ENCODE results near the gene BRME1. TPM values are rescaled to one million over a fixed set of nuclear protein-coding genes. Genes with fewer than 3 reads are reported as not detected.

Gene BRME1
- total RNA-seq, 1 experiment from 2014 or later: 13.9 TPM

DNA sequence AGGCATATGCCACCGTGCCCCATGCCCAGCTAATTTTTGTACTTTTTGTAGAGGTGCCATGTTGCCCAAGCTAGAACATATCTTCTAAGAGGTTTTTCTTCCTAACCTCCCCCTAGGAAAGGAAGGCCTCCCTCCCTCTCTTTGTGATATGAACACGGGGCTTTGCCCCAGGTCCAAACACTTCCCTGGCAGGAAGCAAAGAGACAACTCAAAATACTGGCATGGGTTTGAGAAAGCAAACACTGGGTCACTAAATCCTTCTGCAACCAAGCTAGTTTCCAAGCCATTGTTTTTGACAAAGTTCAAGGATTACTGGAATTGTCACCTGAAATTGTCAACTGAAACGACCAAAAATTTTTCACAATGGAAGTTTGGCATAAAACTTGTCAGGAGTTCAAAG lies 8.9 kb upstream of the BRME1 start:
- intact Hi-C loops (cut with micrococcal nuclease; ENCODE audit: unreplicated experiment): no loop called here
- Histone ChIP-seq H3K4me2 (no peak overlapping the region), H3K79me2 (ENCODE audit: low read depth) (no peaks in the 10 kb centered on the region), H3K36me3 (ENCODE audit: low read depth) (peaks cover 46% of the 10 kb centered on the region), H3K4me1 (replicated peaks; ENCODE audit: insufficient read depth) (no peaks in the 10 kb centered on the region), H3K27me3 (ENCODE audit: insufficient read depth, low read depth) (no peaks in the 10 kb centered on the region), H4K20me1 (ENCODE audit: insufficient read depth) (no peaks in the 10 kb centered on the region), H3F3A (ENCODE audit: insufficient read depth, low read depth) (peaks cover 25% of the 10 kb centered on the region), H3K9me3 (ENCODE audit: insufficient read depth, low read depth) (no peaks in the 10 kb centered on the region), H2AFZ (no peak overlapping the region), H3K27ac (no peak overlapping the region), H3K9me2 (ENCODE audit: insufficient read depth) (no peaks in the 10 kb centered on the region), H3K4me3 (no peak overlapping the region)
- CTCF ChIA-PET: no interaction called here
- no peak for DNase-seq
- POLR2A ChIA-PET (ENCODE audit: unreplicated experiment): no interaction called here
- BruUV-seq (replicated peaks): no TSS peak
- no peak for TF ChIP-seq EZH2 (IDR thresholded peaks at IDR 0.05; ENCODE audit: low read depth)
- TF ChIP-seq, protein P1, sequence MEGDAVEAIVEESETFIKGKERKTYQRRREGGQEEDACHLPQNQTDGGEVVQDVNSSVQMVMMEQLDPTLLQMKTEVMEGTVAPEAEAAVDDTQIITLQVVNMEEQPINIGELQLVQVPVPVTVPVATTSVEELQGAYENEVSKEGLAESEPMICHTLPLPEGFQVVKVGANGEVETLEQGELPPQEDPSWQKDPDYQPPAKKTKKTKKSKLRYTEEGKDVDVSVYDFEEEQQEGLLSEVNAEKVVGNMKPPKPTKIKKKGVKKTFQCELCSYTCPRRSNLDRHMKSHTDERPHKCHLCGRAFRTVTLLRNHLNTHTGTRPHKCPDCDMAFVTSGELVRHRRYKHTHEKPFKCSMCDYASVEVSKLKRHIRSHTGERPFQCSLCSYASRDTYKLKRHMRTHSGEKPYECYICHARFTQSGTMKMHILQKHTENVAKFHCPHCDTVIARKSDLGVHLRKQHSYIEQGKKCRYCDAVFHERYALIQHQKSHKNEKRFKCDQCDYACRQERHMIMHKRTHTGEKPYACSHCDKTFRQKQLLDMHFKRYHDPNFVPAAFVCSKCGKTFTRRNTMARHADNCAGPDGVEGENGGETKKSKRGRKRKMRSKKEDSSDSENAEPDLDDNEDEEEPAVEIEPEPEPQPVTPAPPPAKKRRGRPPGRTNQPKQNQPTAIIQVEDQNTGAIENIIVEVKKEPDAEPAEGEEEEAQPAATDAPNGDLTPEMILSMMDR (conservative IDR thresholded peaks at IDR 0.05): no peak

DNA sequence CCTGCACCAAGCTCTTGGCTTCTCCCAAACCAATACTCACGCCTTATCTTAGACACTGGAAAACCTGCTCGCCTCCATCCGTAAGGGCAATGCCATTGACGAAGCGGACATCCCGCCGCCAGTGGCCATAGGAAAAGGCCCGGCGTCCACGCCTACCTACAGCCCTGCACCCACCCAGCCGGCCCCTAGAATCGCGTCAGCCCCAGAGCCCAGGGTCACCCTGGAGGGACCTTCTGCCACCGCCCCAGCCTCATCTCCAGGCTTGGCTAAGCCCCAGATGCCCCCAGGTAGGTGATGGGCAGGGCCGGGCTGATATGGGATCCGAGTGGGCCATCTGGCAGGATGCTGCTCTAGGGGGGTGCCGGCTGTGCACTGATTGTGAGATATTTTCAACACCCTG lies 7.4 kb upstream of the BRME1 start:
- H3K4me2 ChIP-seq: no peak overlapping the region
- intact Hi-C loops (cut with micrococcal nuclease; ENCODE audit: unreplicated experiment): no loop called here
- no peaks in the 10 kb centered on the region for H3K27me3 ChIP-seq (ENCODE audit: insufficient read depth, low read depth)
- POLR2A ChIA-PET (ENCODE audit: unreplicated experiment): no interaction called here
- H3K9me3 ChIP-seq (ENCODE audit: insufficient read depth, low read depth): no peaks in the 10 kb centered on the region
- H3K79me2 ChIP-seq (ENCODE audit: low read depth): 0 out of 2 replicates have a peak, but pooled peaks cover 3% of the 10 kb centered on the region
- H3K4me1 ChIP-seq (replicated peaks; ENCODE audit: insufficient read depth): no peaks in the 10 kb centered on the region
- peaks cover 25% of the 10 kb centered on the region for H3F3A ChIP-seq (ENCODE audit: insufficient read depth, low read depth)
- CTCF ChIA-PET: no interaction called here
- H3K27ac ChIP-seq: no peak overlapping the region
- no peak overlapping the region for H3K4me3 ChIP-seq
- no peaks in the 10 kb centered on the region for H3K9me2 ChIP-seq (ENCODE audit: insufficient read depth)
- peaks cover 49% of the 10 kb centered on the region for H3K36me3 ChIP-seq (ENCODE audit: low read depth)
- TF ChIP-seq, protein P1 (conservative IDR thresholded peaks at IDR 0.05): no peak
- TF ChIP-seq EZH2 (IDR thresholded peaks at IDR 0.05; ENCODE audit: low read depth): no peak
- H2AFZ ChIP-seq: no peak overlapping the region
- DNase-seq: no peak
- H4K20me1 ChIP-seq (ENCODE audit: insufficient read depth): no peaks in the 10 kb centered on the region
- no TSS peak for BruUV-seq (replicated peaks)

DNA sequence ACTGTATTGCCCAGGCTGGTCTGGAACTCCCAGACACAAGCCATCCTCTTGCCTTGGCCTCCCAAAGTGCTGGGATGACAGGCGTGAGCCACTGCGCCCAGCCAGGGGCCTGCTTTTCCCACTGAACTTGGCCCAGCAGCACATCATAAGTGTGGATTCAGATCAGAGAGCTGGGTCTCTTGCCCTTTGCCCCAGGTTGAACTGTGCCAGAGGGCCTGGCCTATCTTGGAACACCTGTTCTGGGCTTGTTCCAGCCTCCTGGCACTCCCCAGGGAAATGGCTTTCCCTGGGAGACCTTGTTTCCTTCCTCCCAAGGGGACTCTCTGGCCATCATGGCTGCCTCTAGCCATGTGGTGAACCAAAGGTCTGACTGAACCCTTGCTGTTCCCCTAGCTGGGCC lies 3.5 kb upstream of the BRME1 start:
- Histone ChIP-seq H3K4me2 (no peak overlapping the region), H3K36me3 (ENCODE audit: low read depth) (peaks cover 24% of the 10 kb centered on the region), H3K27ac (no peak overlapping the region), H3K4me3 (no peak overlapping the region), H3K79me2 (ENCODE audit: low read depth) (peaks cover 20% of the 10 kb centered on the region), H4K20me1 (ENCODE audit: insufficient read depth) (no peaks in the 10 kb centered on the region), H3K27me3 (ENCODE audit: insufficient read depth, low read depth) (no peaks in the 10 kb centered on the region), H3K9me3 (ENCODE audit: insufficient read depth, low read depth) (no peaks in the 10 kb centered on the region), H3F3A (ENCODE audit: insufficient read depth, low read depth) (peaks cover 12% of the 10 kb centered on the region; the same call in 1 of the 2 replicates), H2AFZ (no peak overlapping the region), H3K9me2 (ENCODE audit: insufficient read depth) (no peaks in the 10 kb centered on the region), H3K4me1 (replicated peaks; ENCODE audit: insufficient read depth) (peaks cover 11% of the 10 kb centered on the region; the same call in 1 of the 2 replicates)
- CTCF ChIA-PET: no interaction called here
- DNase-seq: no peak
- POLR2A ChIA-PET (ENCODE audit: unreplicated experiment): no interaction called here
- no TSS peak for BruUV-seq (replicated peaks)
- no peak for TF ChIP-seq EZH2 (IDR thresholded peaks at IDR 0.05; ENCODE audit: low read depth)
- TF ChIP-seq, protein P1 (conservative IDR thresholded peaks at IDR 0.05): no peak
- intact Hi-C loops (cut with micrococcal nuclease; ENCODE audit: unreplicated experiment): no loop called here
